Breast epithelium (tissue), 3 donors: ENCODE results near the gene ZCCHC17.

Source experiments
- CTCF ChIP-seq, 3 donors: fragments of 450-650 bp; IDR thresholded peaks; one replicate each; pipeline ENCODE4 v1.5.1; 2016 to 2017; ENCODE audit warnings: antibody characterized with exemption in 3 of 3, mild to moderate bottlenecking in 3 of 3, moderate library complexity in 3 of 3
- POLR2A ChIP-seq: fragments of 450-650 bp; IDR thresholded peaks from one replicate; pipeline ENCODE4 v1.6.1; 2016; ENCODE audit warnings: antibody characterized with exemption, mild to moderate bottlenecking, moderate library complexity
- POLR2AphosphoS5 ChIP-seq, 3 donors: sonication (generic); formaldehyde crosslinking; IDR thresholded peaks; one replicate each; pipeline ENCODE4 v1.6.1; 2017; ENCODE audit warnings: antibody characterized with exemption in 3 of 3

GRCh38 chr1:31324093-31324492 lies 27.3 kb downstream of the ZCCHC17 start:
- TF ChIP-seq CTCF (IDR thresholded peaks at IDR 0.05) (no peak), POLR2AphosphoS5 (IDR thresholded peaks at IDR 0.05) (no peak), POLR2A (no peak)
